Thyroid gland (tissue), 4 donors: Measurements from ENCODE around the gene ELAVL1. TPM values are rescaled to one million over a fixed set of nuclear protein-coding genes. Genes with fewer than 3 reads are reported as not detected.

Source experiments
- DNase-seq, 2 donors: peaks; one replicate each; pipeline ENCODE4 v3.0.0-alpha.2; 2019
- H3K27ac ChIP-seq, 3 donors: fragments of 200-600 bp; sonication (generic); 1 replicate in 2 of 3; 2 replicates in 1 of 3; pipeline ENCODE4 v1.5.1; 2016 to 2019; ENCODE audit warnings: mild to moderate bottlenecking in 1 of 3, moderate library complexity in 1 of 3
- H3K27me3 ChIP-seq: fragments of 200-600 bp; sonication (generic); one replicate; pipeline ENCODE4 v1.5.1; 2019
- H3K36me3 ChIP-seq, 2 donors: fragments of 200-600 bp; sonication (generic); one replicate each; pipeline ENCODE4 v1.5.1; 2016 to 2019
- H3K4me1 ChIP-seq, 2 donors: fragments of 200-600 bp; sonication (generic); one replicate each; pipeline ENCODE4 v1.5.1; 2017 to 2019
- H3K4me3 ChIP-seq, 3 donors: fragments of 200-600 bp; sonication (generic); replicated peaks in 1 of 3; 1 replicate in 2 of 3; 2 replicates in 1 of 3; pipeline ENCODE4 v1.5.1; 2016; ENCODE audit warnings: mild to moderate bottlenecking in 1 of 3
- H3K9me3 ChIP-seq: fragments of 200-600 bp; sonication (generic); one replicate; pipeline ENCODE4 v1.5.1; 2017
- POLR2A ChIP-seq, 2 donors: fragments of 450-650 bp; IDR thresholded peaks; one replicate each; pipeline ENCODE4 v1.6.1; 2017; ENCODE audit warnings: antibody characterized with exemption in 2 of 2, mild to moderate bottlenecking in 2 of 2, moderate library complexity in 1 of 2
- WGBS, 2 donors: methylation state at CpG; one replicate each; pipeline ENCODE4 v1.1.5; 2017; 5-methylcytosine and 5-hydroxymethylcytosine counted together
- intact Hi-C: fragments of 100-400 bp; cut with DNase I; formaldehyde crosslinking; loops from one replicate; pipeline ENCODE4 v1.15.1; 2023
- total RNA-seq, 4 donors: library from RNA; depleted of rRNA; stranded (reverse); fragments of >200 nt; gene quantifications; one replicate each; pipeline ENCODE4 v1.2.3, GENCODE V29; 2016
- TF ChIP-seq, protein P1 (sequence below), 6 experiments: fragments of 200-600 bp in 3 of 6; fragments of 450-650 bp in 3 of 6; sonication (generic) in 3 of 6; IDR thresholded peaks; one replicate each; pipeline ENCODE4 v1.5.1; 2016 to 2019; ENCODE audit warnings: antibody characterized with exemption in 6 of 6, mild to moderate bottlenecking in 2 of 6, inconsistent platforms in 1 of 6, moderate library complexity in 1 of 6

The ELAVL1 gene
- total RNA-seq, 4 donors from 2014 or later: 24.2 to 46.7 (median 42.4) TPM

DNA sequence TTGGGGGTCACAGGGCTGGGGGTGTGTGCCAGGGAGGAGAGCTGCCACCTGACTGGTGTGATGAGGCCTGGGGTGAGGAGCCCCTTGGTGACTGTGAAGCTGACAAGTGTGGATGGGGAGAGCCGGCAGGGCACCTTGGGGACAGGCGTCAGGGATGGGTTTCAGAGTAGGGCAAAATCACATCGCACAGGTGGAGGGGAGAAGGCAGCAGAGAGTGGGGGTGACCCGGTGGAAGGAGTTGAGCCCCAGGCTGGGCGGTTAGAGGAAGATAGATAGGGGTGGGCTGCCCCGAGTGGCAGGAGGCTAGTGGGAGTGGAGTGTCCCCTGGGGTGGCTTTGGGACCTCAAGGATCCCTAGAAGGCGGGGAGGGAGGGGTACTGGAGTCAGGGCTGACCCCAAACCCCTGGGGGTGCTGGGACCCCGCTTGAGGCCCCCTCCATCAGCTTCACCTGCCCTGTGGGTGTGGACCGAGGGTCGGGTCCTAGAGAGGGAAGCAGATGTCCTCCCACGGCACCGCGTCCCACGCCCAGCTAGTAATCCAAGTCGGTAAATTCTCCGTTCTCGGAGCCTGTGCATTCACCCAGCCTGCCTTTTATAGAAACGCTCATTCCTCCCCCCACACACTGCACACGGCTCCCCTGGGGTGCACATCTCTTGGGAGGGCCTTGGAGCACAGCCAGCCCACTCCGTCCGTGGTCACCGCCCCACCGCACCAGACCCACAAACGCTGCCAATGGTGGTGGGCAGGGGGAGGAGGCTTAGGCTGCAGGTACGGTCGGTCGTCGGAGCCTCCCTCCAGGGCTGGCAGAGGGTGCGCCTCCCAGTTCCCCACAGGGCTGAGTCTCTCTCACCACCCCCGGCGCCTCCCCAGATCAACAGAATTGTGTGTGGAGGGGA is 81.9 kb downstream of the ELAVL1 start:
- Histone ChIP-seq H3K4me1 (peaks cover 17 to 54% of the 10 kb centered on the region in 2 donors), H3K27ac (no peak overlapping the region), H3K36me3 (peaks cover 11% of the 10 kb centered on the region in 2 donors), H3K9me3 (no peaks in the 10 kb centered on the region), H3K27me3 (peaks cover 3% of the 10 kb centered on the region), H3K4me3 (no peak overlapping the region)
- 85 to 88% methylated on average over 21 to 30 of the region's 31 CpGs for WGBS, 2 donors
- intact Hi-C loops: no loop called here
- no peak for TF ChIP-seq POLR2A (IDR thresholded peaks at IDR 0.05)
- TF ChIP-seq, protein P1, sequence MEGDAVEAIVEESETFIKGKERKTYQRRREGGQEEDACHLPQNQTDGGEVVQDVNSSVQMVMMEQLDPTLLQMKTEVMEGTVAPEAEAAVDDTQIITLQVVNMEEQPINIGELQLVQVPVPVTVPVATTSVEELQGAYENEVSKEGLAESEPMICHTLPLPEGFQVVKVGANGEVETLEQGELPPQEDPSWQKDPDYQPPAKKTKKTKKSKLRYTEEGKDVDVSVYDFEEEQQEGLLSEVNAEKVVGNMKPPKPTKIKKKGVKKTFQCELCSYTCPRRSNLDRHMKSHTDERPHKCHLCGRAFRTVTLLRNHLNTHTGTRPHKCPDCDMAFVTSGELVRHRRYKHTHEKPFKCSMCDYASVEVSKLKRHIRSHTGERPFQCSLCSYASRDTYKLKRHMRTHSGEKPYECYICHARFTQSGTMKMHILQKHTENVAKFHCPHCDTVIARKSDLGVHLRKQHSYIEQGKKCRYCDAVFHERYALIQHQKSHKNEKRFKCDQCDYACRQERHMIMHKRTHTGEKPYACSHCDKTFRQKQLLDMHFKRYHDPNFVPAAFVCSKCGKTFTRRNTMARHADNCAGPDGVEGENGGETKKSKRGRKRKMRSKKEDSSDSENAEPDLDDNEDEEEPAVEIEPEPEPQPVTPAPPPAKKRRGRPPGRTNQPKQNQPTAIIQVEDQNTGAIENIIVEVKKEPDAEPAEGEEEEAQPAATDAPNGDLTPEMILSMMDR (IDR thresholded peaks at IDR 0.05): no peak
- no peak for DNase-seq

DNA sequence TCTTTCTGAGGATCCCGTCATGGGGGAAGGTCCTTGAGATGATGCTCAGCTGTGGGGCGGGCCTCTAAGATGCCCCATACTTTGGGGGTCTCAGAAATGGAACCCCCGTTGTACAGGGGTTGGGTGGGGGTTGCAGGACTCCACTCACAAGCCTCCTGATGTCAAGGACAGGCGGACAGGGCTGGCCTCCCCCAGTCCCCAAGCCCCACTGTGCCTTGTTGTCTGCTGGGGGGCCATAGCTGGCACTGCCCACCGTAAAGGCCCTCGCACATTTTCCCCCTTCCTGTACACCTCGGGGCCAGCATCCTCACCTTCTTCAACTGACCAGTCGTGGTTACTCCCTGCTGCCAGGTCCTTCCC is 82.6 kb downstream of the ELAVL1 start:
- intact Hi-C loops: no loop called here
- TF ChIP-seq, protein P1 (IDR thresholded peaks at IDR 0.05): no peak
- TF ChIP-seq POLR2A (IDR thresholded peaks at IDR 0.05): no peak
- no peak for DNase-seq

DNA sequence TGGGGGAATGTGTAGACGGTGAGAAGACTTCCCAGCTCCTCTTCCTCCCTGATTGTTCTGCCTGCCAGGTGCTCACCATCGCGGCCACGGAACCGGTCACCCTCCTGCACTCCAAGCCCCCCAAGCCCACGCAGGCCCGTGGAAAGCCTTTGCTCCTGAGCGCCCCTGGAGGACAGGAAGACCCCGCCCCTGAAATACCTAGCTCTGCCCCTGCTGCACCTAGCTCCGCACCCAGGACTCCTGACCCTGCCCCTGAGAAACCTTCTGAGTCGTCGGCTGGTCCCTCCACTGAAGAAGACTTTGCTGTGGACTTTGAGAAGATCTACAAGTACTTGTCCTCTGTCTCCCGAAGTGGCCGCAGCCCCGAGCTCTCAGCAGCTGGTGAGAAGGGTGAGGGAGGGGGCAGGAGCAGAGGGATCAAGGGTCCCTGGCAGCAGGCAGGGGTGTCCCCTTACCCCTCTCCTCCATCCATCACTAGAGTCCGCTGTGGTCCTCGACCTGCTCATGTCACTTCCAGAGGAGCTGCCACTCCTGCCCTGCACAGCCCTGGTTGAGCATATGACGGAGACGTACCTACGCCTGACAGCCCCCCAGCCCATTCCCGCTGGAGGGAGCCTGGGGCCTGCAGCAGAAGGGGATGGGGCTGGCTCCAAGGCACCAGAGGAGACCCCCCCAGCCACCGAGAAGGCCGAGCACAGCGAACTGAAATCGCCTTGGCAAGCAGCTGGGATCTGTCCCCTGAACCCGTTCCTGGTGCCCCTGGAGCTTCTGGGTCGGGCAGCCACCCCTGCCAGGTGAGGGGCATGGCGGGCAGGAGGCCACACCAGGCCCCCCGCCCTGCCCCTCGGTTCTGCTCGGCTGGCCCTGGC is 83.2 kb downstream of the ELAVL1 start:
- no peak for DNase-seq
- Histone ChIP-seq H3K9me3 (no peaks in the 10 kb centered on the region), H3K36me3 (peaks cover 11% of the 10 kb centered on the region in 2 donors), H3K4me1 (peaks cover 17 to 52% of the 10 kb centered on the region in 2 donors), H3K27ac (no peak overlapping the region), H3K4me3 (no peak overlapping the region), H3K27me3 (peaks cover 4% of the 10 kb centered on the region)
- intact Hi-C loops: no loop called here
- TF ChIP-seq POLR2A (IDR thresholded peaks at IDR 0.05): no peak
- TF ChIP-seq, protein P1 (IDR thresholded peaks at IDR 0.05): no peak
- 93% methylated on average over 21 to 31 of the region's 31 CpGs for WGBS, 2 donors

More for the DNA sequence above, 82.6 kb downstream of the ELAVL1 start:
- H3K9me3 ChIP-seq: no peaks in the 10 kb centered on the region
- H3K27ac ChIP-seq: no peak overlapping the region
- H3K4me1 ChIP-seq: peaks cover 17 to 50% of the 10 kb centered on the region in 2 donors
- peaks cover 4% of the 10 kb centered on the region for H3K27me3 ChIP-seq
- 90 to 94% methylated on average over 5 to 7 of the region's 8 CpGs for WGBS, 2 donors
- peaks cover 11% of the 10 kb centered on the region in 2 donors for H3K36me3 ChIP-seq
- no peak overlapping the region for H3K4me3 ChIP-seq

DNA sequence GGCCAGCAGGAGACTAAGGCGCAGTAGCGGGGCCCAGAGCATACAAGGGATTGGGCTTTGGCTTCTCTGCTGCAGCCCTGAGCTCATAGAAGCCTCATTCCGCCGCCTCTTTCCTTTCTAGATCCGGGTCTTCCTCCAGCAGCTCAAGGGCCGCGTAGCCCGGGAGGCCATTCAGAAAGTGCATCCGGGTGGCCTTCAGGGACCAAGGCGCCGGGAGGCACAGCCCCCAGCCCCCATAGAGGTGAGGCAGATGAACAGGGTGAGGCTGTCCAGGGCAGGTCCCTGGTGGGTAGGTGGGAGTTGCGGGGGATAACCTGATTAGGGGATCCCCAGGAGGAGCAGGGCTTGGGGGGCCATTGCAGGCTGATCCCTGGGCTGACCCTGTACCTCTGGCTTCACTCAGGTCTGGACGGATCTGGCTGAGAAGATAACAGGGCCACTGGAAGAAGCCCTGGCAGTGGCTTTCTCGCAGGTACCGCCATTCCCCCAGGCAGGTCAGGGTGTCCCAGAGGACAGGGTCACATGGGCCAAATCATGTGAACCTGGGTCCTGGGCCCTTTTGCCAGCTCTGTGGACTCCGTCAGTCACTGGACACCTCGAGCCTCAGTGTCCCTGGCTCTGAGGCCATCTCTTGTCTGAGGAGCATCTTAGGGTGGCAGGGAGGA is 84.0 kb downstream of the ELAVL1 start:
- intact Hi-C loops: no loop called here
- TF ChIP-seq, protein P1 (IDR thresholded peaks at IDR 0.05): no peak
- no peak for TF ChIP-seq POLR2A (IDR thresholded peaks at IDR 0.05)

More for the DNA sequence above, 84.0 kb downstream of the ELAVL1 start:
- H3K27me3 ChIP-seq: peaks cover 4% of the 10 kb centered on the region
- DNase-seq: no peak
- 59 to 74% methylated on average over 17 of the region's 17 CpGs for WGBS, 2 donors
- H3K27ac ChIP-seq: peak overlapping the region in 2 of 3 donors; percentile 41 to 66
- peak overlapping the region; percentile 6 to 35 (median 33) for H3K4me3 ChIP-seq
- H3K4me1 ChIP-seq: peaks cover 13 to 52% of the 10 kb centered on the region in 2 donors
- no peaks in the 10 kb centered on the region for H3K9me3 ChIP-seq
- H3K36me3 ChIP-seq: peaks cover 11% of the 10 kb centered on the region in 2 donors
